LNCaP clone FGC (cell line): Measurements from ENCODE around the gene EPN3.

ENCODE experiments used
- DNase-seq: peaks from one replicate; pipeline ENCODE4 v3.0.0-alpha.2; 2011; ENCODE audit warnings: low read depth
- H3K4me3 ChIP-seq: 2 replicates; pipeline ENCODE4 v1.5.1; 2011; ENCODE audit warnings: mild to moderate bottlenecking, low read depth, low read length, control low read depth
- TF ChIP-seq, protein P1 (sequence below): IDR thresholded peaks from 2 replicates; pipeline ENCODE4 v1.5.1; 2012; ENCODE audit warnings: mild to moderate bottlenecking; ENCODE audit not compliant: control insufficient read depth, insufficient read depth; ENCODE audit errors: extremely low read depth

Gene EPN3

GRCh38 chr17:50523208-50523607 lies 9.3 kb upstream of the EPN3 start:
- H3K4me3 ChIP-seq = no peak overlapping the region
- DNase-seq = no peak
- TF ChIP-seq, protein P1, sequence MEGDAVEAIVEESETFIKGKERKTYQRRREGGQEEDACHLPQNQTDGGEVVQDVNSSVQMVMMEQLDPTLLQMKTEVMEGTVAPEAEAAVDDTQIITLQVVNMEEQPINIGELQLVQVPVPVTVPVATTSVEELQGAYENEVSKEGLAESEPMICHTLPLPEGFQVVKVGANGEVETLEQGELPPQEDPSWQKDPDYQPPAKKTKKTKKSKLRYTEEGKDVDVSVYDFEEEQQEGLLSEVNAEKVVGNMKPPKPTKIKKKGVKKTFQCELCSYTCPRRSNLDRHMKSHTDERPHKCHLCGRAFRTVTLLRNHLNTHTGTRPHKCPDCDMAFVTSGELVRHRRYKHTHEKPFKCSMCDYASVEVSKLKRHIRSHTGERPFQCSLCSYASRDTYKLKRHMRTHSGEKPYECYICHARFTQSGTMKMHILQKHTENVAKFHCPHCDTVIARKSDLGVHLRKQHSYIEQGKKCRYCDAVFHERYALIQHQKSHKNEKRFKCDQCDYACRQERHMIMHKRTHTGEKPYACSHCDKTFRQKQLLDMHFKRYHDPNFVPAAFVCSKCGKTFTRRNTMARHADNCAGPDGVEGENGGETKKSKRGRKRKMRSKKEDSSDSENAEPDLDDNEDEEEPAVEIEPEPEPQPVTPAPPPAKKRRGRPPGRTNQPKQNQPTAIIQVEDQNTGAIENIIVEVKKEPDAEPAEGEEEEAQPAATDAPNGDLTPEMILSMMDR = no peak

DNA sequence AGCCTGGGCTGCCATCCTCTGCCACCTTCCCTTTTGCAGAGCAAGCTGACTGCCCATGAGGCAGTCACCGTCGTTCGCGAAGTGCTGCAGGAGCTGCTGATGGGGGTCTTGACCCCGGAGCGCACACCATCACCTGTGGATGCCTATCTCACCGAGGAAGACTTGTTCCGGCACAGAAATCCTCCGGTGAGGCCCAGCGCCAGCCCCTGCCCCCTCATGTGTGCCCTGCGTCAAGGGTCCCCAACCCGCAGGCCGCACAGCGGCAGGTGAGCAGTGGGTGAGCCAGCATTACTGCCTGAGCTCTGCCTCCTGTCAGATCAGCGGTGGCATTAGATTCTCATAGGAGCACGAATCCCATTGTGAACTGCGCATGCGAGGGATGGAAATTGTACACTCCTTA lies 7.7 kb upstream of the EPN3 start:
- no peak overlapping the region for H3K4me3 ChIP-seq
- TF ChIP-seq, protein P1 = no peak
- no peak for DNase-seq

DNA sequence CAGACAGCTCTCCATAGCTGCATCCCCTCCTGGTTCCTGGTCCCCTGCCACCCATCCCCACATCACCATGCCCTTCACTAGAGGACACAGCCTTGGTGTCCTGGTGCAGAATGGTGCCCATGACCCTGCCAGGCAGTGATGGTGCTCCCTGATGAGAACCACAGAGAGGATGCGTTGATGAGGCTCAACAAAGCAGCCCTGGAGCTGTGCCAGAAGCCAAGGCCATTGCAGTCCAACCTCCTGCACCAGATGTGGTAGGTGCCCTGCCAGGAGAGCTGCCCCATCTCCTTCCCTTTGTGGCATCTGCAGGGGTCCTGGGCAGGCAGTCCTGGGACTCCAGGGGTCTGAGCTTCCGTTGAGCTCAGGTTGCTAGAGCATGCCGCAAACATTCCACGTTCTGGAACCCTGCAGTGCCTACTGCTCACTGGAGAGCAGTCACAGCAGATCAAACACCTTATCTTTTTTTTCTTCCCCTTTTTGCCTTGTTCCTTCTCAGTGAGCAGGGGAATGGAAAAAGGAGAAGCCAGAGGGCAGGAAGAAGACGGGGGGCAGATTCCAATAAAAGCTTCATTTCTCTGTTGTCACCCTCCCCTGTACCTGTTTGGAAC lies 5.3 kb upstream of the EPN3 start:
- TF ChIP-seq, protein P1 = no peak
- DNase-seq = no peak
- H3K4me3 ChIP-seq = no peak overlapping the region

DNA sequence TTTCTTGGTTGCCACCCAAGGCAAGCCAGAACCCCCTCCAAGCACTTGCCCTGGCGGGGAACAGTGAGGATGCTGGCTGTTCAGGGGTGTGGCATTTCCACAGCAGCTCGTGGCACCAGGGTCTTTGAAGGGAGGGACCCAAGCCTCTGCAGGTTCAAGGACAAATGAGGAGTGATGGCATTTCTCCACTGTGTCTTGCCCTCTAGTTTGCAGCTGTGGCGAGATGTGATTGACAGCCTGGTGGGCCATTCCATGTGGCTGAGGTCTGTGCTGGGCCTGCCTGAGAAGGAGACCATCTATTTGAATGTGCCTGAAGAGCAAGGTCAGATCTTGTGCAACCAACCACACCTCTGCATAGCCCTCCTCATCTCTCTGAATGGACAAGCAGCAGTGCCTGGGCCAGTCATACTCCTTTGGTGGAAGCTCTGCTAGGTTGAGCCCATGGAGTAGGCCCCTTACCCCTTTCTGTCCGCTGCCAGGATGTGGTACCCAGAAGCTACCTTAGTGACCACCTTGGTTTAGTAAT lies 4.5 kb upstream of the EPN3 start:
- TF ChIP-seq, protein P1 = no peak
- no peak overlapping the region for H3K4me3 ChIP-seq
- DNase-seq = no peak

- no peak for DNase-seq
- H3K4me3 ChIP-seq = no peak overlapping the region
- TF ChIP-seq, protein P1 = no peak
These were observed 2.7 kb upstream of the EPN3 start for GRCh38 chr17:50529849-50530248.

- TF ChIP-seq, protein P1 = no peak
- DNase-seq = no peak
These were observed 1.0 kb upstream of the EPN3 start for GRCh38 chr17:50531428-50532025.

More at GRCh38 chr17:50531428-50532025, 1.0 kb upstream of the EPN3 start:
- H3K4me3 ChIP-seq = no peak overlapping the region
